Measurements from ENCODE around the gene ARFGEF3. TPM values are rescaled to one million over a fixed set of nuclear protein-coding genes. Genes with fewer than 3 reads are reported as not detected.

The ARFGEF3 gene
- total and polyA plus RNA-seq, 2 donors: 1.3 to 9.6 TPM

GRCh38 chr6:138246650-138247440, 85.1 kb downstream of the ARFGEF3 start:
- no peak for DNase-seq (ENCODE audit: extremely low spot score)
- Histone ChIP-seq H3K4me3 (ENCODE audit: low read depth, low read length) (no peak overlapping the region), H3K27ac (ENCODE audit: low read depth) (no peak overlapping the region), H3K36me3 (ENCODE audit: insufficient read depth) (no peaks in the 10 kb centered on the region), H3K4me1 (ENCODE audit: insufficient read depth) (no peaks in the 10 kb centered on the region)
- 88% methylated on average over 3 of the region's 3 CpGs for WGBS

GRCh38 chr6:138248011-138248410, 86.3 kb downstream of the ARFGEF3 start:
- Histone ChIP-seq H3K36me3 (ENCODE audit: insufficient read depth) (no peaks in the 10 kb centered on the region), H3K4me1 (ENCODE audit: insufficient read depth) (no peaks in the 10 kb centered on the region), H3K4me3 (ENCODE audit: low read depth, low read length) (no peak overlapping the region), H3K27ac (ENCODE audit: low read depth) (no peak overlapping the region)
- DNase-seq (ENCODE audit: extremely low spot score): no peak
- 89% methylated on average over 7 of the region's 7 CpGs for WGBS

- WGBS: 67% methylated on average over 1 of the region's 1 CpG
- DNase-seq (ENCODE audit: extremely low spot score): no peak
- no peak overlapping the region for H3K4me3 ChIP-seq (ENCODE audit: low read depth, low read length)
Measured at GRCh38 chr6:138248878-138249277, 87.1 kb downstream of the ARFGEF3 start.

GRCh38 chr6:138250053-138250452, 88.3 kb downstream of the ARFGEF3 start:
- Histone ChIP-seq H3K36me3 (ENCODE audit: insufficient read depth) (no peaks in the 10 kb centered on the region), H3K27ac (ENCODE audit: low read depth) (no peak overlapping the region), H3K4me1 (ENCODE audit: insufficient read depth) (no peaks in the 10 kb centered on the region), H3K4me3 (ENCODE audit: low read depth, low read length) (no peak overlapping the region)
- DNase-seq (ENCODE audit: extremely low spot score): no peak
- WGBS: 98% methylated on average over 4 of the region's 4 CpGs

More at GRCh38 chr6:138248878-138249277, 87.1 kb downstream of the ARFGEF3 start:
- Histone ChIP-seq H3K4me1 (ENCODE audit: insufficient read depth) (no peaks in the 10 kb centered on the region), H3K27ac (ENCODE audit: low read depth) (no peak overlapping the region), H3K36me3 (ENCODE audit: insufficient read depth) (no peaks in the 10 kb centered on the region)

- Histone ChIP-seq H3K4me3 (ENCODE audit: low read depth, low read length) (no peak overlapping the region), H3K4me1 (ENCODE audit: insufficient read depth) (no peaks in the 10 kb centered on the region), H3K27ac (ENCODE audit: low read depth) (no peak overlapping the region), H3K36me3 (ENCODE audit: insufficient read depth) (no peaks in the 10 kb centered on the region)
- peak; percentile 58 for DNase-seq (ENCODE audit: extremely low spot score)
- 44% methylated on average over 16 of the region's 16 CpGs for WGBS
Measured at GRCh38 chr6:138250513-138251247, 88.9 kb downstream of the ARFGEF3 start.

- WGBS: 95% methylated on average over 11 of the region's 11 CpGs
- no peak for DNase-seq (ENCODE audit: extremely low spot score)
Measured at GRCh38 chr6:138253731-138254130, 92.0 kb downstream of the ARFGEF3 start.

GRCh38 chr6:138255443-138255842, 93.7 kb downstream of the ARFGEF3 start:
- Histone ChIP-seq H3K27ac (ENCODE audit: low read depth) (no peak overlapping the region), H3K4me3 (ENCODE audit: low read depth, low read length) (no peak overlapping the region), H3K36me3 (ENCODE audit: insufficient read depth) (no peaks in the 10 kb centered on the region), H3K4me1 (ENCODE audit: insufficient read depth) (no peaks in the 10 kb centered on the region)
- 90% methylated on average over 20 of the region's 20 CpGs for WGBS
- no peak for DNase-seq (ENCODE audit: extremely low spot score)

More at GRCh38 chr6:138253731-138254130, 92.0 kb downstream of the ARFGEF3 start:
- Histone ChIP-seq H3K4me3 (ENCODE audit: low read depth, low read length) (no peak overlapping the region), H3K36me3 (ENCODE audit: insufficient read depth) (no peaks in the 10 kb centered on the region), H3K27ac (ENCODE audit: low read depth) (no peak overlapping the region), H3K4me1 (ENCODE audit: insufficient read depth) (no peaks in the 10 kb centered on the region)

- 100% methylated on average over 1 of the region's 1 CpG for WGBS
- Histone ChIP-seq H3K4me1 (ENCODE audit: insufficient read depth) (no peaks in the 10 kb centered on the region), H3K27ac (ENCODE audit: low read depth) (no peak overlapping the region), H3K36me3 (ENCODE audit: insufficient read depth) (no peaks in the 10 kb centered on the region), H3K4me3 (ENCODE audit: low read depth, low read length) (no peak overlapping the region)
- no peak for DNase-seq (ENCODE audit: extremely low spot score)
Measured at GRCh38 chr6:138257638-138258040, 95.9 kb downstream of the ARFGEF3 start.

- Histone ChIP-seq H3K36me3 (ENCODE audit: insufficient read depth) (no peaks in the 10 kb centered on the region), H3K4me3 (ENCODE audit: low read depth, low read length) (no peak overlapping the region), H3K27ac (ENCODE audit: low read depth) (no peak overlapping the region), H3K4me1 (ENCODE audit: insufficient read depth) (no peaks in the 10 kb centered on the region)
- no peak for DNase-seq (ENCODE audit: extremely low spot score)
- 95% methylated on average over 6 of the region's 6 CpGs for WGBS
Measured at GRCh38 chr6:138258197-138258596, 96.5 kb downstream of the ARFGEF3 start.

GRCh38 chr6:138258991-138259390, 97.3 kb downstream of the ARFGEF3 start:
- DNase-seq (ENCODE audit: extremely low spot score): no peak
- Histone ChIP-seq H3K4me3 (ENCODE audit: low read depth, low read length) (no peak overlapping the region), H3K4me1 (ENCODE audit: insufficient read depth) (no peaks in the 10 kb centered on the region), H3K36me3 (ENCODE audit: insufficient read depth) (no peaks in the 10 kb centered on the region), H3K27ac (ENCODE audit: low read depth) (no peak overlapping the region)
- 81% methylated on average over 6 of the region's 6 CpGs for WGBS

- no peak overlapping the region for H3K27ac ChIP-seq (ENCODE audit: low read depth)
- no peak overlapping the region for H3K4me3 ChIP-seq (ENCODE audit: low read depth, low read length)
- no peaks in the 10 kb centered on the region for H3K36me3 ChIP-seq (ENCODE audit: insufficient read depth)
- no peaks in the 10 kb centered on the region for H3K4me1 ChIP-seq (ENCODE audit: insufficient read depth)
- DNase-seq (ENCODE audit: extremely low spot score): no peak
- 50% methylated on average over 2 of the region's 2 CpGs for WGBS
Measured at GRCh38 chr6:138261116-138261780, 99.5 kb downstream of the ARFGEF3 start.

- H3K4me3 ChIP-seq (ENCODE audit: low read depth, low read length): no peak overlapping the region
- WGBS: 77% methylated on average over 4 of the region's 4 CpGs
- DNase-seq (ENCODE audit: extremely low spot score): no peak
- H3K4me1 ChIP-seq (ENCODE audit: insufficient read depth): no peaks in the 10 kb centered on the region
- H3K36me3 ChIP-seq (ENCODE audit: insufficient read depth): no peaks in the 10 kb centered on the region
- H3K27ac ChIP-seq (ENCODE audit: low read depth): no peak overlapping the region
Measured at GRCh38 chr6:138263963-138264362, 102.2 kb downstream of the ARFGEF3 start.

GRCh38 chr6:138264372-138264880, 102.7 kb downstream of the ARFGEF3 start:
- H3K4me1 ChIP-seq (ENCODE audit: insufficient read depth): no peaks in the 10 kb centered on the region
- H3K36me3 ChIP-seq (ENCODE audit: insufficient read depth): no peaks in the 10 kb centered on the region
- H3K4me3 ChIP-seq (ENCODE audit: low read depth, low read length): no peak overlapping the region
- DNase-seq (ENCODE audit: extremely low spot score): no peak
- H3K27ac ChIP-seq (ENCODE audit: low read depth): no peak overlapping the region
